H1 (cell line): Measurements from ENCODE around the gene ZNF575. TPM values are rescaled to one million over a fixed set of nuclear protein-coding genes. Genes with fewer than 3 reads are reported as not detected.

ENCODE experiments used
- CTCF ChIA-PET: fragments of 300-600 bp; sonication (Branson Sonifier 250); formaldehyde crosslinking; loops from one replicate; lab custom pipeline; 2021; ENCODE audit not compliant: partially characterized antibody; lab: Charles Lee
- POLR2A ChIA-PET: fragments of 300-600 bp; sonication (Branson Sonifier 250); formaldehyde crosslinking; loops from one replicate; lab custom pipeline; 2021; ENCODE audit warnings: inconsistent platforms; ENCODE audit not compliant: partially characterized antibody; lab: Charles Lee
- DNase-seq, 2 experiments: peaks; one replicate each; pipeline versions ENCODE4 v3.0.0 to v3.0.0-alpha.2; 2010 to 2022; ENCODE audit warnings: low spot score in 2 of 2, low read depth in 1 of 2, mixed read lengths in 1 of 2
- FAIRE-seq: peaks from 2 replicates; lab custom pipeline; 2011; peaks lifted over from hg19 to GRCh38; lab: Jason Lieb, UNC
- H2AFZ ChIP-seq: 2 replicates; pipeline ENCODE4 v1.8.1; 2012; ENCODE audit warnings: low read length, inconsistent platforms
- H2AK5ac ChIP-seq: 2 replicates; pipeline ENCODE4 v1.6.1; 2013; ENCODE audit warnings: low read depth, low read length
- H2BK120ac ChIP-seq: replicated peaks from 2 replicates; pipeline ENCODE3; 2013; ENCODE audit warnings: low read depth, low read length, inconsistent platforms
- H2BK12ac ChIP-seq: 2 replicates; pipeline ENCODE4 v1.6.1; 2013; ENCODE audit warnings: low read depth, low read length
- H2BK15ac ChIP-seq: 2 replicates; pipeline ENCODE4 v1.6.1; 2013; ENCODE audit warnings: low read length
- H2BK20ac ChIP-seq: 2 replicates; pipeline ENCODE4 v1.6.1; 2013; ENCODE audit warnings: low read length
- H2BK5ac ChIP-seq: 2 replicates; pipeline ENCODE4 v1.6.1; 2013; ENCODE audit warnings: low read depth, low read length
- H3K14ac ChIP-seq: 2 replicates; pipeline ENCODE4 v1.6.1; 2013; ENCODE audit warnings: inconsistent platforms; ENCODE audit not compliant: insufficient read length
- H3K18ac ChIP-seq: 2 replicates; pipeline ENCODE4 v1.6.1; 2013; ENCODE audit warnings: low read length; ENCODE audit errors: extremely low read depth
- H3K23ac ChIP-seq: 2 replicates; pipeline ENCODE4 v1.6.1; 2013; ENCODE audit warnings: inconsistent platforms; ENCODE audit not compliant: insufficient read length
- H3K23me2 ChIP-seq: 2 replicates; pipeline ENCODE4 v1.6.1; 2013; ENCODE audit warnings: low read depth, low read length
- H3K27ac ChIP-seq: 2 replicates; pipeline ENCODE4 v1.6.1; 2011; ENCODE audit warnings: low read depth, low read length, inconsistent platforms
- H3K27me3 ChIP-seq, 4 experiments: replicated peaks in 1 of 4; 1 replicate in 1 of 4; 2 replicates in 3 of 4; pipeline versions ENCODE4 v1.6.1 to v1.8.1; 2011 to 2013; ENCODE audit warnings: low read length in 3 of 4, mild to moderate bottlenecking in 3 of 4, inconsistent platforms in 2 of 4, mixed read lengths in 2 of 4, moderate library complexity in 1 of 4; ENCODE audit not compliant: control insufficient read depth in 3 of 4, insufficient read depth in 3 of 4; ENCODE audit errors: extremely low read depth in 1 of 4
- H3K36me3 ChIP-seq, 4 experiments: 2 replicates each; pipeline versions ENCODE4 v1.6.1 to v1.8.1; 2011 to 2013; ENCODE audit warnings: mild to moderate bottlenecking in 4 of 4, low read length in 3 of 4, moderate library complexity in 2 of 4, control low read depth in 1 of 4, inconsistent platforms in 1 of 4; ENCODE audit not compliant: insufficient read depth in 4 of 4, control insufficient read depth in 2 of 4
- H3K4ac ChIP-seq: replicated peaks from 2 replicates; pipeline ENCODE3; 2013; ENCODE audit warnings: low read length, low read depth, mixed read lengths, inconsistent platforms; ENCODE audit not compliant: insufficient read length
- H3K4me1 ChIP-seq, 4 experiments: replicated peaks in 1 of 4; 1 replicate in 1 of 4; 2 replicates in 3 of 4; pipeline versions ENCODE4 v1.6.1 to v1.8.1; 2011 to 2013; ENCODE audit warnings: low read length in 3 of 4, inconsistent platforms in 2 of 4, mixed read lengths in 1 of 4; ENCODE audit not compliant: insufficient read depth in 4 of 4, control insufficient read depth in 3 of 4
- H3K4me2 ChIP-seq, 2 experiments: 2 replicates each; pipeline versions ENCODE4 v1.6.1 to v1.8.1; 2011 to 2013; ENCODE audit warnings: low read depth in 2 of 2, low read length in 2 of 2, control low read depth in 1 of 2, inconsistent platforms in 1 of 2, mild to moderate bottlenecking in 1 of 2; ENCODE audit not compliant: insufficient read depth in 1 of 2
- H3K4me3 ChIP-seq, 4 experiments: fragments of 200-600, 300-600 bp in 1 of 4; sonication (generic), shearing (Covaris generic), sonication (Bioruptor Twin) in 1 of 4; 2 replicates each; pipeline versions ENCODE4 v1.5.1 to v1.8.1; 2011 to 2016; ENCODE audit warnings: low read length in 4 of 4, low read depth in 3 of 4, control low read depth in 2 of 4, inconsistent platforms in 2 of 4, mild to moderate bottlenecking in 2 of 4, mixed read lengths in 1 of 4, moderate library complexity in 1 of 4; ENCODE audit not compliant: insufficient read depth in 2 of 4; ENCODE audit errors: extremely low read depth in 1 of 4
- H3K56ac ChIP-seq: replicated peaks from 2 replicates; pipeline ENCODE3; 2013; ENCODE audit warnings: low read depth, mild to moderate bottlenecking, mixed read lengths, low read length, inconsistent platforms; ENCODE audit not compliant: insufficient read length
- H3K79me1 ChIP-seq: 2 replicates; pipeline ENCODE4 v1.6.1; 2013; ENCODE audit warnings: low read depth, low read length, control low read depth
- H3K79me2 ChIP-seq, 2 experiments: 2 replicates each; pipeline versions ENCODE4 v1.6.1 to v1.8.1; 2012 to 2013; ENCODE audit warnings: low read length in 2 of 2, mild to moderate bottlenecking in 2 of 2, inconsistent platforms in 1 of 2; ENCODE audit not compliant: insufficient read depth in 2 of 2, control insufficient read depth in 1 of 2
- H3K9ac ChIP-seq, 4 experiments: replicated peaks in 1 of 4; 1 replicate in 1 of 4; 2 replicates in 3 of 4; pipeline versions ENCODE4 v1.6.1 to v1.8.1; 2011 to 2013; ENCODE audit warnings: low read depth in 3 of 4, low read length in 3 of 4, control low read depth in 2 of 4, mild to moderate bottlenecking in 2 of 4, moderate library complexity in 2 of 4, inconsistent platforms in 1 of 4; ENCODE audit errors: extremely low read depth in 1 of 4
- H3K9me3 ChIP-seq, 2 experiments: 2 replicates each; pipeline versions ENCODE4 v1.6.1 to v1.8.1; 2012 to 2013; ENCODE audit warnings: mild to moderate bottlenecking in 2 of 2, moderate library complexity in 2 of 2, control low read depth in 1 of 2, inconsistent platforms in 1 of 2, low read depth in 1 of 2, low read length in 1 of 2, mixed read lengths in 1 of 2; ENCODE audit not compliant: insufficient read depth in 2 of 2
- H4K20me1 ChIP-seq, 2 experiments: replicated peaks in 1 of 2; 2 replicates each; pipeline versions ENCODE3 to v1.8.1; 2011 to 2013; ENCODE audit warnings: inconsistent platforms in 2 of 2, low read length in 2 of 2, mild to moderate bottlenecking in 1 of 2; ENCODE audit not compliant: insufficient read depth in 2 of 2, control insufficient read depth in 1 of 2
- H4K5ac ChIP-seq: 2 replicates; pipeline ENCODE4 v1.6.1; 2013; ENCODE audit warnings: low read length, low read depth, mixed read lengths, inconsistent platforms; ENCODE audit not compliant: insufficient read length
- H4K8ac ChIP-seq: 2 replicates; pipeline ENCODE4 v1.8.0; 2013; ENCODE audit warnings: mild to moderate bottlenecking, moderate library complexity, low read length, inconsistent platforms; ENCODE audit not compliant: insufficient read depth; ENCODE audit errors: extremely low read depth
- H4K91ac ChIP-seq: replicated peaks from 2 replicates; pipeline ENCODE3; 2013; ENCODE audit warnings: low read length, mixed read lengths, inconsistent platforms; ENCODE audit not compliant: insufficient read length
- ATF2 ChIP-seq: IDR thresholded peaks from 2 replicates; pipeline ENCODE4 v1.6.1; 2012; ENCODE audit warnings: low read length, inconsistent platforms
- CTBP2 ChIP-seq: IDR thresholded peaks from 2 replicates; pipeline ENCODE4 v1.7.0; 2011; ENCODE audit warnings: borderline replicate concordance, mild to moderate bottlenecking, moderate library complexity, mixed read lengths, low read length; ENCODE audit not compliant: insufficient read depth, insufficient read length
- E2F6 ChIP-seq: IDR thresholded peaks from 2 replicates; pipeline ENCODE4 v1.6.1; 2012; ENCODE audit warnings: inconsistent platforms
- EP300 ChIP-seq, 2 experiments: IDR thresholded peaks; 1 replicate in 1 of 2; 2 replicates in 1 of 2; pipeline ENCODE4 v1.6.1; 2011 to 2012; ENCODE audit warnings: low read depth in 2 of 2, low read length in 2 of 2, mild to moderate bottlenecking in 2 of 2, borderline replicate concordance in 1 of 2, inconsistent platforms in 1 of 2, moderate library complexity in 1 of 2
- JUN ChIP-seq: IDR thresholded peaks from 2 replicates; pipeline ENCODE4 v1.6.1; 2011; ENCODE audit warnings: low read depth, mild to moderate bottlenecking, improper control_type of control experiment, low read length
- RFX5 ChIP-seq: IDR thresholded peaks from 2 replicates; pipeline ENCODE4 v1.6.1; 2011; ENCODE audit warnings: low read depth, low read length, improper control_type of control experiment, borderline replicate concordance
- SIN3A ChIP-seq, 2 experiments: IDR thresholded peaks in 1 of 2; conservative IDR thresholded peaks in 1 of 2; 2 replicates each; pipeline ENCODE4 v1.6.1; 2011 to 2012; ENCODE audit warnings: low read length in 2 of 2, improper control_type of control experiment in 1 of 2, low read depth in 1 of 2, mild to moderate bottlenecking in 1 of 2
- SP4 ChIP-seq: IDR thresholded peaks from 2 replicates; pipeline ENCODE4 v1.6.1; 2012; ENCODE audit warnings: low read length, inconsistent platforms
- TBP ChIP-seq: IDR thresholded peaks from 2 replicates; pipeline ENCODE4 v1.6.1; 2011; ENCODE audit warnings: low read depth, low read length, improper control_type of control experiment
- WGBS, 2 experiments: shearing (Covaris generic) in 1 of 2; methylation state at CpG; one replicate each; pipeline versions ENCODE4 v1.1.6 to v1.1.7; 2013 to 2015; ENCODE audit warnings: low lambda C conversion rate in 2 of 2, mixed read lengths in 2 of 2, inconsistent platforms in 1 of 2, low coverage in 1 of 2, missing lambda C conversion rate in 1 of 2; ENCODE audit not compliant: insufficient replicate concordance in 2 of 2, insufficient coverage in 1 of 2, insufficient read length in 1 of 2; ENCODE audit errors: extremely low coverage in 1 of 2, missing lambda C conversion rate in 1 of 2; 5-methylcytosine and 5-hydroxymethylcytosine counted together
- polyA plus RNA-seq, 7 experiments: library from polyadenylated mRNA; depleted of rRNA in 3 of 7; stranded (reverse) in 5 of 7; unstranded in 2 of 7; fragments of >200 nt in 5 of 7; fragments of 200-250 nt in 2 of 7; gene quantifications; 1 replicate in 5 of 7; 2 replicates in 1 of 7; 4 replicates in 1 of 7; pipeline versions ENCODE4 v1.2.1 to v1.2.3, GENCODE V29; 2011 to 2013; ENCODE audit warnings: missing spikeins in 2 of 7, mixed read lengths in 2 of 7
- total RNA-seq: library from RNA; stranded (reverse); fragmentation: NEBNext Ultra II Directional; extraction: Animal tissue kit (Norgen Biotek cat#: 25700); gene quantifications from 2 replicates; pipeline ENCODE4 v1.2.1, GENCODE V29; 2021

ZNF575 gene
- total and polyA plus RNA-seq, 2 of the 8 experiments (the other 6 are each of a cell fraction or from before 2014, with no cell fraction given): 0.05 TPM; not detected in 1

DNA sequence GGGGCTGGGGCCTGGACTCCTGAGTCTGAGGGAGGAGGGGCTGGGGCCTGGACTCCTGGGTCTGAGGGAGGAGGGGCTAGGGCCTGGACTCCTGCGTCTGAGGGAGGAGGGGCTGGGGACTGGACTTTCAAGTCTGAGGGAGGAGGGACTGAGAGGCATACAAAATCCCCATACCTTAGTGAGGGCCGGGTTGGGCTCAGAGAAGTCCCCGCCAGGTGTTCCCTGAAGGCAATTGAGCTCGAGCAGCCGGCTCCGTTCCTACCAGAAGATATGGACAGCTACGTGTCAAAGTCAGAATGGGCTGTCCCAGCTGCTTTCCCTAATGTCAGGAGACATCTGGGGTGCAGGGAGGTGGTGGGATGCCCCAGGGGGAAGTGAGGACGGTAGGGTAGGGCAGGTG is 37.9 kb upstream of the ZNF575 start:
- Histone ChIP-seq H2AK5ac (no peak overlapping the region), H4K5ac (no peak overlapping the region), H3K36me3 (peaks cover 0 to 8% (median 2%) of the 10 kb centered on the region in 4 experiments; a peak in 3 of 8 replicates), H3K23ac (no peak overlapping the region), H3K23me2 (no peaks in the 10 kb centered on the region; the same call in 1 of the 2 replicates), H2BK5ac (no peak overlapping the region), H3K4me2 (no peak overlapping the region), H3K9me3 (no peaks in the 10 kb centered on the region), H3K4me1 (no peaks in the 10 kb centered on the region; a peak in 1 of 7 replicates), H4K8ac (no peak overlapping the region), H3K79me1 (no peaks in the 10 kb centered on the region), H4K20me1 (no peaks in the 10 kb centered on the region), H2AFZ (no peak overlapping the region), H3K9ac (no peak overlapping the region), H2BK120ac (no peak overlapping the region), H3K4me3 (no peak overlapping the region), H3K18ac (no peak overlapping the region), H3K14ac (no peak overlapping the region), H3K4ac (no peak overlapping the region), H3K27ac (no peak overlapping the region), H2BK20ac (no peak overlapping the region), H3K79me2 (no peaks in the 10 kb centered on the region), H3K56ac (no peak overlapping the region), H2BK12ac (no peak overlapping the region), H4K91ac (no peak overlapping the region), H3K27me3 (no peaks in the 10 kb centered on the region), H2BK15ac (no peak overlapping the region)
- ChIA-PET POLR2A (interaction anchor here (0.7 to 1.7 kb wide), 2 partner anchors 13 to 20 kb away, joined by 3 to 5 read pairs; no protein-coding TSS in a partner anchor), CTCF (interaction anchor here (0.9 to 4.3 kb wide), 4 partner anchors 9 to 48 kb away, joined by 3 to 19 read pairs (median 6); partner anchors contain the start of gene PHLDB3)
- FAIRE-seq (no peak), DNase-seq (no peak)
- WGBS, 2 experiments: 86% methylated on average over 7 of the region's 8 CpGs; no CpG with 5 or more reads in 1 of the 2 experiments
- no peak for TF ChIP-seq TBP
- TF ChIP-seq EP300 (IDR thresholded peaks at IDR 0.05; ENCODE audit: borderline replicate concordance in 1 of 2, low read depth in 2 of 2, low read length in 2 of 2): no peak
- TF ChIP-seq E2F6: no peak
- no peak for TF ChIP-seq ATF2
- no peak for TF ChIP-seq JUN
- no peak for TF ChIP-seq SP4
- no peak for TF ChIP-seq CTBP2
- TF ChIP-seq RFX5: no peak
- no peak for TF ChIP-seq SIN3A (conservative IDR thresholded peaks at IDR 0.05 in 1 of 2, IDR thresholded peaks at IDR 0.05 in 1 of 2; ENCODE audit: low read depth in 1 of 2, low read length in 2 of 2)
